Fibroblast of skin of scalp (primary cell): ENCODE data around the gene TMOD3.
"Not testable (repeated sequence)": the region's sequence is repeated elsewhere in the genome, so short reads cannot be mapped to it uniquely, and the experiment has no call there.

Experiments
- DNase-seq: peaks from one replicate; pipeline ENCODE4 v3.0.0-alpha.2; 2013

TMOD3 gene

DNA sequence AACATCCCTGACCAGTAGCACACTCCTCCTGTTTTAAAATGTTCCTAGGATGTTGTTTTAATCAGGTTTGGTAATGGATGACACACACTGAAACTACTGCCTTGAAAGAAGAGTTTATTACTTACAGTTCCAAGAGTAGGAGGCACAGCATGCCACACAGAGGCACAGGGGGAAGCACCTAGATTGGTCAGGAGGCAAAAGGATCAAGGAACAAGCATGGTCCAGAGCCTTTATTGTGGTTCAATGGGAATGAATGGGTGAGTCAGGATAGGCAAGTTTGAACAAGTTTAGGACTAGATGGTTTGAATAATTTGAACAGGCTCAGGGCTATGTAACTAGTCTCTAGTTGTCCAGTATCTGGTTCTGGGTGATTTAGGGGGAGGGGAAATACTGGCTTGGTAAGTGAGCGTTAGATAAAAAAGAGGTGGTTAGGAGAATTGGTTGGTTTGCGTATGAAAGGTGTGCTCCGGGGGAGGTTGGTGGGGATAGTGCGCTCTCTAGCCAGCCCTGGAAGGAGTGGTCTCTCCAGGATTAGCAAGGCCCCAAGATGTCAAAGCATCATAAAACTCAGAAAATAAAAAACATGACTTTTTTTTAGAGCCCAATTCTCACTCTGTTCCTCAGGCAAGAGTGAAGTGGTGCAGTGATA is 35.1 kb downstream of the TMOD3 start:
- no peak for DNase-seq

DNA sequence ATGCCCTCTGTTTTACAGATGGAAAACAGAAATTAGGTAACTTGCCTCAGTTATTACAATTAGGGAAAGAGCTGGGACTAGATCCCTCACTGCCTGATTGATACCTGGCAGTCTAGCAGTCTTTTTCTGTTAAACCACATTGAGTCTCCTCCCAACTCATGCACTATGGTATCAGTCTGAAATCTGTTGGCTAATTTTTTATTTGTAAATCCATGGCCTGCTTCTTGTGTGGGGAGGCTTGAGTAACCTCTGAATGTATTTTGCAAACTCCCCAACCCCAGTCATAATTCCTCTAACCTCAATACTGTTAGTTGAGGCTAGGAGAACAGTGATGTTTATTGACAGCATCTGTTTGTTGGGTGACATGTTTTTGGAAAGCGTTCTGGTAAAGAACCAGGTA is 35.9 kb downstream of the TMOD3 start:
- no peak for DNase-seq

DNA sequence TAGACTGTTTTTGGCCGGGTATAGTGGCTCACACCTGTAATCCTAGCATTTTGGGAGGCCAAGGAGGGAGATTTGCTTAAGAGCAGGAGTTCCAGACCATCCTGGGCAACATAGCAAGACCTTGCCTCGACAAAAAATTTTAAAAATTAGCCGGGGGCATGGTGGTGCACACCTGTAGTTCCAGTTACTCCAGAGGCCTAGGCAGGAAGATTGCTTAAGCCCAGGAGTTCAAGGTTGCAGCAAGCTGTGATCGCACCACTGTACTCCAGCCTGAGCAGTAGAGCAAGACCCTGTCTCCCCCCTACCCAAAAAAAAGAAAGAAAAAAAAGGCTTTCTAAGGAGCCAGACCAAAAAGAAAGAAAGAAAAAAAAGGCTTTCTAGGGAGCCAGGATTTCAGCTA is 36.7 kb downstream of the TMOD3 start:
- no peak for DNase-seq

DNA sequence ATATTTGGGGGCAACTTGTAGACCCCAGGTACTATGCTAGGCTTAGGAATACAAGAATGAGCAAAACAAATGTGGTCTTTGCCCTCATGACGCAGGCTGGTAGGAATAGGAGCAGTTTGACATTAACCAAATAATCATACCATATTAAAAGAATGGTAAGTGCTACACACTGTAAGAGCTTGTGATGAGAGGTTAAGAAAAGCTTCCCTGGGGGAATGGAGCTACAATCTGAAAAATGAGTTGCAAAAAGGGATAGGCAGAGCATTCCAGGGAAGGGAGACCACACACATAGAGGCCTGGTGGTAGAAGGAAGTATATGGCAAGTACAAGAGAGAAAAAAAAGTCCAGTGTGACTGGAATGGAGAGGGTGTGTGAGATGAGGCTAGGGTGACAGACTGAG is 37.3 kb downstream of the TMOD3 start:
- DNase-seq, result peak; percentile 92

DNA sequence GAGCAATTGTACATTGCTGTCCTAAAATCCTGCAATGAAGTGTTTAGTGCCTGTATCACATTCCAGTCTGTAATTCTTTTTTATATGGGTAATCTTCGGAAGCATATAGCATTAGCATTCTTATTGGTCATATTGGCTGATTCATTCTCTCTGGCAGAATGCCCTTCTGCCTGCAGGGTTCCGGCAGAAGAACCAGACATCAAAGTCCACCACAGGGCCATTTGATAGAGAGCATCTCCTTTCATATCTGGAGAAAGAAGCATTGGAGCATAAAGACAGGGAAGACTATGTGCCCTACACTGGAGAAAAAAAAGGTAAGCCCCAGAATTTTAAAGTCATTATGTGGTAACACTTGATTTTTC is 39.6 kb downstream of the TMOD3 start:
- peak; percentile 94 for DNase-seq

DNA sequence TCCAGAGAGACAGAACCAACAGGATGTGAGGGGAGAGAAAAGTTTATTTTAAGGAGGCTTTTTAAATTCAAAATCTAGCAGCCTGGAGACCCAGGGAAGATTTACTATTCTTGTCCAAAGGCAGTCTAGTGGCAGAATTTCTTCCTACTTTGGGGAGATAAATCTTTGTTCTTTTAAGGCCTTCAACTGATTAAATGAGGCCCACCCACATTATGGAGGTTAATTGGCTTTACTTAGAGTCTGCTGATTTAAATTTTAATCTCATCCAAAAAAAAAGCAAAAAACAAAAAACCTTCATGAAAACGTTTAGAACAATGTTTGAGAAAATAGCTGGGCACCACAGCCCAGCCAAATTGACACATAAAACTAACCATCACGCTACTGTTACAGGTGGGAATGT is 41.3 kb downstream of the TMOD3 start:
- DNase-seq, result no peak

DNA sequence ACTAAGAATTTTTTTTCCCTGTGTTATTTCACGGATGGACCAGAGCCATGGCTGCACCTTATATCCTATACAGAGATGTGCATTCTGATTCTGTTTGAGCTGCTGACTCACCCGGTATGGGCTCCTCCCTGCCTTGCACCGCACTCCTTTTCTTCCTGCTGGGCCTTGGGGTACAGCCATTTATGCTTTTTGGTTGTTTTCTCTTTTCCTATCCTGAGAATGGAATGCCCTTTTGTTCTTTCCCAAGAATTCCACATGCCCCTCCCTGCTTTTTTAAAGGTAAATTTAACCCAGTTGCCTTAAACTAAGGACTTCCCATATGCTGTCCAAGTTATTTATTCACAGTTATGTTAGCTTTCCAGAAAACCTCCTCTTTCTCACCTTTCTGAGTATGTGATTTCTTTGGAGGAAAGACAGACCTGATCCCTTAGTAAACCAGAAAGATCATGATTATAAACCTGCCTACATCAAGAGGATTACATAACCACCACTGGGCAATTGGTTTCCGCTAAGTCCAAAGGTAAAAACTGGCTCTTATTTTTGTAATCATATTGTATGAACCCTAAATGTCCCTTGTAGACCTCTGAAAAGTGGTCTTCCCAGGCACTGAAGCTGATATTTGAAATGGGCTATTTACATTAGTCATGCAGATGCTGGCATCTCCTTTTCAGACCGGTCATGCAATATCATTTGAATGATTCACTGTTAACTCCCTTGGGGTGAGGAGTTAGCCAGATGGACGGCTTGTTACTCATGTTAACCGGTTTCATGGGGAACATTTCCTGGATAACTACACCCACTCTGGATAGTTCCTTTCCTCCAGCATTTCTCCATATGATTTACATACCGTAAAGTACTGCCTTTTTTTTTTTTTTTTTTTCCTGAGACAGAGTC is 45.5 kb downstream of the TMOD3 start:
- DNase-seq, result peak; percentile 99

DNA sequence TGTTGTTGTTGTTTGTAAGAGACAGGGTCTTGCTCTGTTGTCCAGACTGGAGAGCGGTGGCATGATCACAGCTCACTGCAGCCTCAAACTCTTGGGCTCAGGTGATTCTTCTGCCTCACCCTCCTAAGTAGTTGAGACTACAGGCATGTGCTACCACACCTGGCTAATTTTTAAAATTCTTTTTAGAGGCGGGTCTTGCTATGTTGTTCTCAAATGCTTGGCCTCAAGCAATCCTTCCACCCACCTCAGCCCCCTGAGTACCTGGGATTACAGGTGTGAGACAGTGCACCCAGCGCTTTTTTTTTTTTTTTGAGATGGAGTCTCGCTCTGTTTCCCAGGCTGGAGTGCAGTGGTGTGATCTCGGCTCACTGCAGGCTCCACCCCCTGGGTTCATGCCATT is 46.7 kb downstream of the TMOD3 start:
- DNase-seq, result no peak

DNA sequence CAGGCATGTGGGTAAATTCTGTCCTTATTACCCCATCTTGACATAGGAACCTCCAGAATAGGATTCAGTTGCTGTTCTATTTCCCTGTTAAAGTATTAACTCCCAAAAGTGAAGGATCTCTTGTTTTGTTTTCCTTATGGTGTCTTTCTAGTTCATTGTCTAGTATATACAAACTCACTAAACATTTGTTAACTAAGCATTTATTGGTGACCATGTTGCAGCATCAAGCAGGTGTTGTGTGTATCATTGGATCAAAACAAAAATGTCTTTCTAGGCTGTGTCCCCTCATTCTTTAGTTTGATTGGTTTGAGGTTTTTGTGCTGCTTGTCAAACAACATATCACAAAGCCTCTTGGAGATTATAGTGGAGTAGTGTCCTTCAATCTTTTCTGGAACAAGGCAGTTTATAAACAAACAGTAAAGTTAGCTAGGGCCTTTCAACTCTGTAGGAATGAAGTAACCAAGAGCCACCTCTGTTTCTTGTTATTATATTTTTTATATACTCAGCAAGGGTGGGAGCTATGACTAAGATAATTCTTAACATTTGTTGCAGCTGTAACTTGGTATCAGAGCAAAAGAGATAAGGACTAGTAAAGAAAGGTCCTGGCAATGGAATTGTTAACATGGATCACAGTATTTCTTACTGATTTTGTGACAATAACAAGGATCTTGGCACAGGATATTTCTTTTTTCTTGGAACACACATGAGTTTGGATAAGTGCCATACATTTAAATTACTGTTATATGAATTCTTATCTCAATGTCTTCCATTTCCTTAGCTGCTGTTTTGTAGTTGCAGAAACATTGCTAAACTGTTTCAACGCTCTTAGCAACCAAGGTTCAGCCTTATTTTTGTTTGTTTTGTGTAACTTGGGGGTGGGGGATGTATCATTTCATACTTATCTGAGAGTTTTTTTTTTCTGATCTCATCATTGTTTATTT is 49.3 kb downstream of the TMOD3 start:
- peak; percentile 40 for DNase-seq

DNA sequence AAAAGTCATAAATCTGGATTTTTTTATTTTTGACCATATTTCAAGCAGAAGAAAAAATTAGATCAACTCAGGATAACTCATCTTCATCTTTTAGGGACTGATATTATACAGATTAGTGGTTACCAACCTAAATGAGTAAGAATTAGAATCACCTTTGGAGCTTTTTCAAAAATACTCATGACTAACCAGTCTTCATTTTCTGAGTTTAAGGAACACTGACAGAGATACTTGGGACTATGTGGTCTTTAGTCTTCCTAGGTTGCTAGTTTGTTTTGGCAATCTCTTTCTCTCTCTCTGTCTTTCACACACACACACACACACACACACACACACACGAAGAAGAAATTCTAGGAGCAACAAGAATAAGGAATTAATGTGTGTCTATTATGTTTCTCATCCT is 50.1 kb downstream of the TMOD3 start:
- DNase-seq, result peak; percentile 62

DNA sequence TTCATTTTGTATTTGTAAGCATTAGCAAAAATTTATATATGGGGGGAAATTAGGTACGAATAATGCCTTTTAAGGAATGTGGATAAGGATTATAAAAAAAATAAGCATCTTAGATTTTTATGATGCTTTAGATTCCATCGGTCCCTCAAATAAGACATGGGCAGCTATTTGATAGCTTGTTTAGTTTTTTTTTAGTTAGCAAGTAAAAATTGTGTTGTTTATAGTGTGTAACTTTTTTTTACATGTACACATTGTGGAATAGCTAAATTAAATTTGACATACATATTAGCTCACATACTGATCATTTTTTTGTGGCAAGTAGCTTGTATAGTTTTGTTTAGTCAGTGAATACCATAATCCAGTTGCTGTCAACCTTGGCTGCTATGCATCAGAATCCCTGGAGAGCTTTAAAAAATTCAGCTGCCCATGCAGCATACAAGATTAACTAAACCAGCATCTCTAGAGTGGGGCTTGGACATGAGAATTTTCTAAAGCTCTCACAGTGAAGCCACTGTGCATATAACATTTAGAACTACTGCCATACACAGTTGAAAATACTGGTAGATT is 53.9 kb downstream of the TMOD3 start:
- peak; percentile 94 for DNase-seq

DNA sequence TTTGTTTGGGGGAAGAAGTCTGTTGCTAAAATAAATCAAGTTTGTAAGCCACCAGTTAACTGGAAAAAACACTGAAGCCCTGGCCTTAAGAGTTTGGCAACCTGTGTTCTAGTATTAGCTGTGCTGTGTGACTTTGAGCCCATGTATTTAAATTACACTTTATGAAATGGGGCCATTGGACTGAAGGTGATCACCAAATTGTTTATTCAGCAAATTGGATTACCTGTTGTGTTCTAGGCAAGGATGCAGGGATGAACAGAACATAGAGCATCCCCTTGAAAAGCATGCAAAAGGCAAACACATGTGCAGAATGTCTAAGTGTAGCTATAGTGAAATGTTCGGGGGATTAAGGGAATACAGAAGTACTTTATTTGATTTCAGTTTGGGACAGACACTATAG is 54.6 kb downstream of the TMOD3 start:
- no peak for DNase-seq

DNA sequence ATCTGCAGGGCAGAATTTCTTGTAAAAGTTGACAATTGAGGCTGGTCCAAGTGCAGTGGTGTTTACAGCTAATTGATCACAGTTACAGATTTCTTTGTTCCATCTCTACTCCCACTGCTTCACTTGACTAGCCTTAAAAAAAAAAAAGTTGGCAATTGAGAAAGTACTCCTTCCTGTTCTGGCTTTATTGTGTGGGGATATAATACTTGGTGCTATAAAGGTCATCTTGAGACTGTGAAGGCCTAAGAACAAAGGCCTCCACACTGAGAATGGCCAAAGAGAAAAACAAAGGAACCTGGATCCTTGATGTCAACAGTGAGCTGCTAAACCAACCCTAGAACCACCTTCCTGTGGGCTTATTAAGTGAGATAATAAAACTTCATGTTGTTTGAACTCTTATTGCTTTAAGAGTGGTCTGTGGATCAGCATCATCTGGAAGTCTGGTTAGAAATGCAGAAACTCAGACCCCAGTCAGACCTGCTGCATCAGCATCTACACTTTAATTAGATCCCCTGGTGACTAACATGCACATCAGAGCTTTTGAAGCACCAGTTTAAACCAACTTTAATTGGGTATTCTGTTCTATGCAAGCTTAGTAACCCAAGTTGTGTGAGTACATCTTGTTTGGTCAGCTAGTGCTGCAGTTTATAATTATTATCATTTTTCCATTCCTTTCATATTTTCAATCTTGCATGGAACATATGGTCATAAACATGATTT is 55.2 kb downstream of the TMOD3 start:
- DNase-seq, result peak; percentile 33

DNA sequence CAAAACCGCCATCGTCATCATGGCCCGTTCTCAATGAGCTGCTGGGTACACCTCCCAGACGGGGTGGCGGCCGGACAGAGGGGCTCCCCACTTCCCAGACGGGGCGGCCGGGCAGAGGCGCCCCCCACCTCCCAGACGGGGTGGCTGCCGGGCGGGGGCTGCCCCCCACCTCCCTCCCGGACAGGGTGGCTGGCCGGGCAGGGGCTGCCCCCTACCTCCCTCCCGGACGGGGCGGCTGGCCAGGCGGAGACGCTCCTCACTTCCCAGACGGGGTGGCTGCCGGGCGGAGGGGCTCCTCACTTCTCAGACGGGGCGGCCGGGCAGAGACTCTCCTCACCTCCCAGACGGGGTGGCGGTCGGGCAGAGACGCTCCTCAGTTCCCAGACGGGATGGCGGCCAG is 56.3 kb downstream of the TMOD3 start:
- not testable (repeated sequence) for DNase-seq

DNA sequence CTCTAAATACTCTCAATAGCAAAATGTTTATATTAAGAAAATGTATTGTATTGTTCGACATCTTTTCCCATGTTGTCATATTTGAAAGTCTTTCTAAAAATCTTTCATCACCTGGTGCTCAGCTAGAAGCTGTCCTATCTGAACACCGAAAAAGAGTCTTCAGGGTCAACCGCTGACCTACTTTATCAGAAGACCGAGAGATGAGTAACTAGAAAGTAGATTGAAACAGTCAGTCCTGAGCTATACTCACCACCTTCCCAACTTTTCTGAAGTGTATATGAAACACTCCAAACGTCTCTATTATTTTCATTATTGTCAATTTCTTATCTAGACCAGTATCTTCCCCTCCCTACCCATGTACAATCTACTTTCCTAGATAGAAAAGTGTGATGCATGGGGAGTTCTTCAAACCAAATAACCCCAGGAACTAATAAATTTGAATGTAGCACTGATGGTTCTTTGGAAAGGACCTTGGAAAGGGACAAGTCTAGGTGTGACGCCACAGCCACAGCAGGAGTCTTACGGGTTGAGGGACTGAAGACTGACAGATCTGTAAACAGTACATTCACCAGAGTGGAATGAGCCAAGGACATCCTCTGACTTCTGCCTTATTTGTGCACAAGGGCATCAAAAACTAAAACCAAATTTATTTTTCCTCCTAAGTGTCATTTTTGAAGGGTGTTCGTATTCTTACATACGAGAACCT is 58.6 kb downstream of the TMOD3 start:
- DNase-seq, result no peak

DNA sequence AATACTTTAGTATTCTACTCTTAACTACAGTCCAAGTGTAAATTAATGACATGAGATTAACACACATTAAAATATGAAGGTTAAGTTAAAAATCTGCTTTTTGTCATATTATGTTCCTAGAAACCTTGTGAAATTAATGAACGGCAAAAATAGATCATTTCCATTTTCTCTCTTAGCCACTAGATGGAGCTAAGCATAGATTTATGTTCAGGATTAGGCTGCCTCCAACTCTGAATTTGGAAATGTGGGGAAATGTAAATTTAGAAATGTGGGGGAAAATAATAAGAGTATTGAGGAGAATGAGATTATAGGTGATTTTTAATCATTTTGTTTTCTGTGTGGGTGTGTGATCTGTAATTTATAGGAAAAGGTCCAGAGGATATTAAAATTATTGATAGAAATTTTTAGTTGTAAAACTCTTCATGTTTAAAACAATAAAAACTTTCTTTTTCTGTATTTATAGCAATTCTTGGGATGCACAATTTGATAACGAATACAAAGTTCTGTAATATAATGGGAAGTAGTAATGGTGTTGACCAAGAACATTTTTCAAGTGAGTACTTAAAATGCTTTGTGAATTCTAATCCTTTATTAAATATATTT is 59.2 kb downstream of the TMOD3 start:
- peak; percentile 29 for DNase-seq

DNA sequence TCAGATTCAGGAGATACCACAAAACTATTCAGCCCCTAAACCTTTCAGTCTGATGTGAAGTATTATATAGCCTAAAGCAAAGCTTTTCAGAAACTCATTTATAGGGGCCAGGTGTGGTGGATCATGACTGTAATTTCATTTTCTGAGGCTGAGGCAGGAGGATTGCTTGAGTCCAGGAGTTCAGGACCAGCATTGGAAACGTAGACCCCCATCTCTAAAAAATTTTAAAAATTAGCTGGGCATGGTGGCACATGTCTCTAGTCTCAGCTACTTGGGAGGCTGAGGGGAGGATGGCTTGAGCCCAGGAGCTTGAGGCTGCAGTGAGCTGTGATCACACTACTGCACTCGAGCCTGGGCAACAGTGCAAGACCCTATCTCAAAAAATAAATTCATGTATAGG is 60.0 kb downstream of the TMOD3 start:
- no peak for DNase-seq

DNA sequence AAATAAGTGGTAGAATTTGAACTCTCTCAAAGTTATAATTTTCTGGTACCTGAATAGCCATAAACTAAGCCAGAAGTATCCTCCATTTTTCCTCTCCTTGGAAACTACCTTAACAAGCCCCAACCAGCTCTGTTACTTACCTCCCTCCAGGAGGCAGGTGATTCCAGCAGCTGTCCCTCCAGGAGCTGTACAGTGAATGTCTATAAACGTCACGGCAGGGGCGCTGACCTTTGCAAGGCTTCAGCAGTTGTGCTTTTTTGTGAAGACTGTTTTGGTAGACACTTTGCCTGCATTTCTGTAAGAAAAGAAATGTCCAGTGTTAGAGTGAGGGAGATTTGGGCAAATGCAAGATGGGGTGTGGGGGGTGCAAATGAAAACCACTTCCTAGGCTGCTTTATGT is 75.0 kb downstream of the TMOD3 start:
- no peak for DNase-seq

DNA sequence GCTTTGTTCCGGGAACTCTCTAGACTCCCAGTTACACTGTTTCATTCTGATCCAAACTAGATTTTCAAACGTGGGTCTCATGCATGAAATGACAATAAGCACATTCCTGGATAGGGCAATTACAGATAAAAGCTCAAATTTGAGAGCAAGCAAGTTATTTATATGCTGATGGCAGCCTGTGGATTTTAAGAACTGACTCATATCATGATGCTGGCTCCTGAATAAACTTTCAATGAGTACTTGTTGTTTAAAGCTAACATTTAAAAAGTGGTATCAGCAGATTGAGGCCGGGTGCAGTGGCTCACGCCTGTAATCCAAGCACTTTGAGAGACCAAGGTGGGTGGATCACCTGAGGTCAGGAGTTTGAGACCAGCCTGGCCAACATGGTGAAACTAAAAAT is 75.5 kb downstream of the TMOD3 start:
- no peak for DNase-seq

DNA sequence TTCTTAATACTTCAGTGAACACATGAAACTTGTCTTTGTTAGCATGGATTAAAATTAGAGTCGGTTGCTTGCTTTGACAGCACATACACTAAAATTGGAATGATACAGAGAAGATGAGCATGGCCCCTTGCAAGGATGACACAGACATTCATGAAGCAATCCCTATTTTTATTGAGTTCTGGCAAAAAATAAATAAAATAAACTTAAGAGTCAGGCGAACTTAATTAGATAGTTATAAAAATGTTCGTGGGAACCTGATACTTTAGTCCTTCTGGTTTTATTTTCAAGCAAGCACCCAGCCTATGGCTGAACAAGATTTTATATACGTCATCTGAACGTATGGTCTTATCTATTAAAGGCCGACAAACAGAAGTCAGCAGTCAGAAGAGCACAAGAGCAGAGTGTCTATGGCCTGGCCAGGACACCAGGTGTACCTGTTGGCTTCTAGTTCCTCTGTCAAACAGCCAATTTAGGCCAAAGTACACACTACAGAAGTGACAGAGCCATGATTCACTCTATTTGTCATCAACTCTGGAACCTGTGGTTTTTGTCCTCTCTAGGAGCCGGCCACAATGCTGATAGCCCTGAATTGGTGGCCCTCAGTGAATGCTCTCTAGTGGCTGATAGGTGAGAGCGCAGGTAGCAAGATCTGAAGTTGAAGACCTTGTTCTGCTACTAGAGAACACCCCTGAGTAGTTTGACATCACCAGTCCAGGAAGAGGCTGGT is 77.8 kb downstream of the TMOD3 start:
- DNase-seq, result peak; percentile 15
